NCI-H524 (cell line): ENCODE measurements around the gene SOX5.
A peak's percentile ranks its signal among the peaks of the same experiment; 100 is the strongest.

ENCODE experiments used
- DNase-seq, 2 experiments: peaks; one replicate each; lab custom pipeline; 2025; lab: John Stamatoyannopoulos, UW

SOX5 gene

GRCh38 chr12:23600919-23601318 is 348.6 kb downstream of the SOX5 start:
- no peak for DNase-seq

GRCh38 chr12:23596568-23596967 is 352.9 kb downstream of the SOX5 start:
- no peak for DNase-seq

GRCh38 chr12:23587833-23588559 is 361.5 kb downstream of the SOX5 start:
- DNase-seq, result no peak

- no peak for DNase-seq
Observed at GRCh38 chr12:23585782-23586163, 363.7 kb downstream of the SOX5 start.

- no peak for DNase-seq
Observed at GRCh38 chr12:23585156-23585781, 364.2 kb downstream of the SOX5 start.

- DNase-seq, result peak in 1 of 2 experiments; percentile 26
Observed at GRCh38 chr12:23581913-23582312, 367.6 kb downstream of the SOX5 start.

- DNase-seq, result no peak
Observed at GRCh38 chr12:23579257-23579656, 370.2 kb downstream of the SOX5 start.

GRCh38 chr12:23576372-23576771 is 373.1 kb downstream of the SOX5 start:
- DNase-seq, result no peak

- no peak for DNase-seq
Observed at GRCh38 chr12:23569356-23569755, 380.1 kb downstream of the SOX5 start.

- no peak for DNase-seq
Observed at GRCh38 chr12:23566133-23566532, 383.3 kb downstream of the SOX5 start.

- peak; percentile 94 to 99 for DNase-seq
Observed at GRCh38 chr12:23564451-23565152, 384.9 kb downstream of the SOX5 start.

GRCh38 chr12:23561364-23562345 is 387.8 kb downstream of the SOX5 start:
- peak; percentile 71 to 88 for DNase-seq

GRCh38 chr12:23560611-23561010 is 388.9 kb downstream of the SOX5 start:
- no peak for DNase-seq

- no peak for DNase-seq
Observed at GRCh38 chr12:23559268-23559753, 390.2 kb downstream of the SOX5 start.

GRCh38 chr12:23556661-23557060 is 392.8 kb downstream of the SOX5 start:
- no peak for DNase-seq

GRCh38 chr12:23555825-23556207 is 393.7 kb downstream of the SOX5 start:
- DNase-seq, result no peak

GRCh38 chr12:23555180-23555824 is 394.2 kb downstream of the SOX5 start:
- no peak for DNase-seq

- DNase-seq, result no peak
Observed at GRCh38 chr12:23552417-23552816, 397.1 kb downstream of the SOX5 start.

GRCh38 chr12:23550753-23551152 is 398.7 kb downstream of the SOX5 start:
- no peak for DNase-seq

GRCh38 chr12:23548742-23549141 is 400.7 kb downstream of the SOX5 start:
- no peak for DNase-seq

GRCh38 chr12:23546756-23547155 is 402.7 kb downstream of the SOX5 start:
- no peak for DNase-seq
